NCI-H146 (cell line): Measurements from ENCODE around the gene LANCL2.
A peak's percentile ranks its signal among the peaks of the same experiment; 100 is the strongest.

ENCODE experiments used
- DNase-seq: peaks from one replicate; lab custom pipeline; 2025; lab: John Stamatoyannopoulos, UW

LANCL2 gene

DNA sequence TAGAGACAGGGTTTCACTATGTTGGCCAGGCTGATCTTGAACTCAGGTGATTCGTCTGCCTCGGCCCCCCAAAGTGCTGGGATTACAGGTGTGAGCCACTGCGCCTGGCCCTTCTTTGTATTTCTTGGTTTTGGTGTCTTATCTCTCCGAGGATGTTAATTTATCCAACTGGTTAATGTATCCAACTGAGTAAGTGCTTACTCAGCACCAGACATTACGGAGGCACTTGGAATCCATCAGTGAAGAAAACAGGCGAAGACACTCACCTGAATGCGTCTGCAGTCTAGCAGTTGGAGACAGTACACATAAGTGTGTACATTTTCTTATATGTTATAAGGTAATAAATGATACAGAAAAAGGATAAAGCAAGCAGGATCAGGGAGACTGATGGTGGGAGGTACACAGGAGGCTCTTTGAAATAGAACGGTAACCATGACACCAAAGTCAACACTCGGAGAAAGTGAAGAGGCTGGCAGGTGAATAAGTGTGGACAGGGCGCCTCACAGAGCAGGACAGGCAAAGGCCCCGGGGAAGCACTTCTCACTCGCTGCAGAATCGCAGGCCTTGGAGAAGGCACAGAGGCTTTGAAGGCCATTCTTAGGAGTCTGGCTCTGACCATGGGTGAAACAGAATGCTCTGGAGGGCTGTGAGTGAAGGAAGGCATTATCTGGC is 73.1 kb downstream of the LANCL2 start:
- peak; percentile 82 for DNase-seq

DNA sequence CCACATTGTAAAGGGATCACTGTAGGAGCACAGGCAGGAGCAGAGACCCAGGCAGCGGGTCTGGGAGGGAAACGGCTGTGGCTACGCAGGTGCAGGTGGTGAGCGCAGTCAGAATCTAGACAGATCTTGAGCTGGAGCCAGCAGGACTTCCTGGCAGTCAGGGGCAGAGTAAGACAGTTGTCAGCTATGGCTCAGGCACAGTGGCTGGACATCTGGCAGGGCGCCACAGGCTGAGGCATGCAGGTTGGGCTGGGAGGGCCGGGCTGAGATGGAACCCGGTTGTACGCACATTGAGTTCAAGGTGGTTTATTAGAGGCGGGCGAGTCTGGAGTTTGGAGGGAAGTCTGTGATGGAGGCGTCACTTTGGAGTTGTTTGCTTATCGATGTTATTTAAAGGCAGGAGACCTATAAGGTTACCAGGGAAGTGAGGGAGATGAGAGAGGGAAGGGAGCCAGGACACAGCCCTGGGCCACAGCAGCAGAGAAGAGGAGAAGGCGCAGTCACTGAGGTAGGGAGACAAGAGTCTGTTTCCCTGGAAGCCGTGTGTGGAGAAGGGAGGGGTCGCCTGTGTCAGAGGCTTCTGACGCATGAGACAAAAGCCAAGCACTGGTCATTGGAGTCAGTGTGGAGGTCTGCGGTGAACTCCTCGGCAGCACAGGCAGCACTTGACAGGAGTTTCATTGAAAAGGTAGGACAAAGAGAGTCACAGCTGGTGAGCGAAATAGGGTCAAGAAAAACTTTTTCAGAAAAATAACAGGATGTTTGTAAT is 73.8 kb downstream of the LANCL2 start:
- DNase-seq, result peak; percentile 78

DNA sequence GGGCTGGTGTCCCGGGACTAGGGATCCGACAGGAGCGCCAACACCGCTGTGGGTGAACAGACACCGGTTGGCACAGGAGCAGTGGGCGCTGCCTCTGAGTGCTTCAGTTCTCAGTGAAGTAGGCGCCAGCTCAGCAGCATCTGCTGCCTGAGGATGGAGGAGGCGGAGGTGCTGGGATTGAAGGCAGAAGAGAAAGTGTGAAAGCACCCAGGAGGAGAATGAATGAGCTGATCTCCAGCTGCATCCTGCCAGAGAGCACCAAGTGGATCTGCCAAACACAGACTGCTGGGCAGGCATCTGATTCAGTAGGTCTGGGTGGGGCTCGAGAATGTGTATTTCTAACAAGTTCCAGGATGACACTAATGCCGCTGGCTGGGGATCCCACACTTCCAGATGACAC is 74.5 kb downstream of the LANCL2 start:
- DNase-seq, result peak; percentile 18

DNA sequence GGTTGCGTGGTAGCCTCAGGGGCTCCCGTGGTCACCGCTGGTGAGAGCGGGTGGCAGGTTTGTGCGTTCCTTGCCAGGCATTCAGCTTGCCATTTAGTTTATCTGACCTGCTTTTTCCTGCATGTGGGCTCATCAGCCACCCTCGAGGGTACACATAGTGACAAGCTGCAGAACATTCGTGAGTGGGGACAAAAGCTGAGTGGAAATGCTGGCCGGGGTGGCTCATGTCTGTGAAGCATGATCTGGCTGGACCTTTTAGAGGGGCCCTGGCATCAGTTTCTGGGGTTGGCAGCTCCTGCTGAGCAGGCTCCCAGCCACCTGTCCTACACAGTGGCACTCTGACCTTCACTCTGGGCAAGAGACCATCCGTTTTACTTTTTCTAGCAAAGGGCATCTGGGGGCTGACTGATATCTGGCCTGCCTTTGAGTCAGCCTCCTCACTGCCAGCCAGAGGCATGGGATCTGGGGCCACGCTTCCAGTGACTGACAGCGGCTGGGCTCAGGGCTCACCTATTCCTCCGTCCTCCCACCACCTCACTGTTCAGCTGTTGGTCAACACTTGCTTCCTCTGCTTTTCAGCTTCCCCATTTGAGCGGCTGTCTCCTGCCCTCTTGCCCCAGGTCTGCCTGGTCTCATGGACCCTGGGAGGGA is 75.0 kb downstream of the LANCL2 start:
- DNase-seq, result no peak

DNA sequence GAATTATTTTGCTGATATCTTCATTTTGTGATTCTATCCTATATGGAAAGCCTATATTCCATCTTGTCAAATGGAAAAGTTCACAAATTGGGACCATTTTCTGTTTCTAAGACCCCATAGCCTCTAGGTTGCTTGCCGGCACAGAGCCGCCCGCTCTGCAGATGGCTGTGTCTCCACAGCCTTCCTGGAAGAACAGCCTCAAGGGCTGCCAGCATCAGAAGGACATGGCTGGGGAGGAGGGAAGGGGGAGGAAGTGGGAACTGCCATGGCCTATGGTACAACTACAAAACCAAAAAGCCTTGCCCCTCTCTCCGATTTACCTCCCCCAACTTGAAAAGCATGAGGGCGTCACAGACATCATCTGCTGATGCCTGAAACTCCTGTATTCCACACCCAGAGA is 75.9 kb downstream of the LANCL2 start:
- no peak for DNase-seq

DNA sequence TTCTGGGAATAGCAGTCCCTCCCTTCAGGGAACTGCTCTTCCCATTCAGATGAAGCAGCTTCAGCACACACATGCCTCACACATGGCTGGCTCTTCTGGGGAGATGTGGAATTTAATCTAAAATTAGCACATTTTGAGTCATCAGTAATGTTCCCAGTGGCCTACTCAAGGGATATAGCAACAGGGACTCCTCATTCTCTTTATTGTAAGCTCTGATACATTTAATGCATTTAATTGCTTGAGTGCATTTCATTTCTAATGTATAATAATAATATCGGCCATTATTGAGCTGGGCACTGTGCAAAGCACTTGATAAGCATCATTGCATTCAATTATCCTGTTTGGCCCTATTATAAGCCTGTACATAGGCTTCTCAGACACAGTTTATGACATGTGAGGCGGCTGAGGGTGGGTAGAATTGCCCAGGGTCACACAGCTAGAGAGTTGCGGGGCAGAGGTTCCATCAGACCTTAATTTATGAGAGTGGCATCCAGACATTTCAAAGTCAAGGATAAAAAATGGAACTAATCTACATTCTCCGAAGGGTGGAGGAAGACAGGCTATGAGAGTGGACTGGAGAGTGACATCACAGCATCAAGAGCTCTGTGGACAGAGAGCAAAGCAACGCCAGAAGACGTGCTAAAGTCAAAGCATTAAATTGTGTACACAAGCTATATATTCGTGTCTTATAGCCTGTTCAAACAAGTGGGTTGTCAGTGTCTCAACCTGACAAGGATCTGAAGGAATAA is 76.8 kb downstream of the LANCL2 start:
- DNase-seq, result no peak

DNA sequence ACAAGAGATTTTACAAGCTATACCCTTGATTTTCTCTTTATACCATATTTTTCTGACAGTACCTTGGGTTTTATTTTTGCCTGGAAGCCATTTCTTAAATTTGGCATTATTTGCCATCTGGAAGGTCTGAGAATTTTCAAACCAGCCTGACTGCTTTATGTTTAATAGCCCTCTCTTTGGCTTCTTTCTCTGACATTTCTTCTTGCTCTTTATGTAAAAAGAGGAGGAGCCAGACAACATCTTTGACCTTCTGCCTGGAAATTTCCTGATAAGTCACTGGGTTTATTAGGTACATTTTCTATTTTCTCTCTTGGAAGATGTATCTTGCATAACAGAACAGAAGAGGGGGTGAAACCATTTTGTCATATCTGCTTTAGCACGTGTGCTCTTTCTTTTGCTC is 79.6 kb downstream of the LANCL2 start:
- no peak for DNase-seq

DNA sequence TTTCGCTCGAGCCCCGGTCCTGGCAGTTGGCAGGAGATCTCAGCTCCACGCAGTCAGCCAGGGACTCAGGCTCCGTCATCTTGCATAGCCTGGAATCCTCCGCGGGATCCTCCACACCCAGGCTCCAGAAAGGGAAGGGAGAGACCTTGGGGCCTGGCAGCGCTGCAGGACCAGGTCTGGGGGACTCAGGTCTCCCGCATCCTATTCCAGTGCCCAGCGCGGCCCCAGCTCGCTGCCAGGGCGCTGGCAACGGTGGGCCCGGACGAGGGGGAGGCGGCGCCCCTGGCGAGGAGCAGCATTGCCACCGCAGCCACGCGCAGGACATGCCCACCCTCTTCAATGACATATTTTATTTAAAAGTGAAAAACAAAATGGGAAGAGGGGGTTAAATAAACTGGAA is 83.4 kb downstream of the LANCL2 start:
- DNase-seq, result no peak

DNA sequence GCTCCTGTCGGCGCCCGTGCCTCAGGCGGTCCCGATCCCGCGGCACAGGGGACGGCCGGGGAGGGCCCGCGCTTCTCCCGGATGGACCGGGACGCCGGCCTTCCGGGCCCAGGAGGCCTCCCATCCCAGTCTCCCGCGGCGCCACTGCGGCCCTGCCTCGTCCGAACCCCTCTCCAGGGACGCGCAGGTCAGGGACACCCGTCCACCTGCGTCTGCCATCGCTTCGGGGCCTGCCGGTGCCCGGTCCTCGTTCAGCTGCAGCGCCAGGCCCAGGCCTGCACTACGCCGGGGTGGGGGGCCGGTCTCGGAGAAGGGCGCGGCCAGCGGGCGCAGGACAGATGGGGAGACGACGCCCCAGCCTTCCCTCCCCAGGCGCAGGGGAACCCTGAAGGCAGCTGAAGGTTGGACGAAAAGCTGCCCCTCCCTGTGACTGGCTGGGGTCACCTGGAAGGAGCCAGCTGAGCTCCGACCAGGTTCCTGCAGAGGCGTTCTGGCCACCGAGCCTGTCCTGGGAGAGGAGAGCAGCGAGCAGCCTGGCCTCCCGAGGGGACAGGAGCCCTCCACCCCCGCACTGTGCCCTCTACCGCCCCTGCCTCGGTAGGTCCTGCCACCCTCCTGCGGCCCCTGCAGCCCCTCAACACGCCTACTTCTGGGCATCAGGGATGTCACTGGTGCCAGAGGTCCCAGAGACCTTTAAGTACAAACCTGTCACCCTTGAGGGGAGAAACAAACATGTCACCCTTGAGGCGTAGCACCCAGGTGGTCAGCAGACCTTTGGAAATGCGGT is 84.3 kb downstream of the LANCL2 start:
- no peak for DNase-seq

DNA sequence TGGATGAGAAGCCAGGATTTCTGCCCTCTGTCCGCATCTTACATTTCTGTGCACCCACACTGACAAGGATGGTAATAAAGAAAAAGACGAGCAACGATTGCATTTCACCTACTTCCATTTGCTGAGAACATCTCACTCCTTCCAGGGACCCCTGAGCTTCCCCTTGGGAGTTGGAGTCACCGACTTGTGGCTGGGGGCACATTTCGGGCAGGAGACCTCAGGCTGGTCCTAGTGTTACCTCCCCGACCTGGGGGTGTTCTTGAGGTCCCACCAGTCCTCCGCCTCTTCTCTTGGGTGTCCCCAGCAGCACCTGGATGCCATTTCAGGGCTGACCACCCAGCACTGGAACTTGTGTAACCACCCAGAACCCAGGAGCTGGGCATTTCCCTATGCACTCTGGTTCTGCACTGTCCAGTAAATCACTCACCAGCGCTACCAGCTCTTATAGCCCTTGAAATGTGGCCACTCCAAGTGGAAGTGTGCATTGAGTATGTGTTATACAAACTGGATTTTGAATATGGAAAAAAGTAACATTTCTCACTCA is 84.9 kb downstream of the LANCL2 start:
- no peak for DNase-seq

DNA sequence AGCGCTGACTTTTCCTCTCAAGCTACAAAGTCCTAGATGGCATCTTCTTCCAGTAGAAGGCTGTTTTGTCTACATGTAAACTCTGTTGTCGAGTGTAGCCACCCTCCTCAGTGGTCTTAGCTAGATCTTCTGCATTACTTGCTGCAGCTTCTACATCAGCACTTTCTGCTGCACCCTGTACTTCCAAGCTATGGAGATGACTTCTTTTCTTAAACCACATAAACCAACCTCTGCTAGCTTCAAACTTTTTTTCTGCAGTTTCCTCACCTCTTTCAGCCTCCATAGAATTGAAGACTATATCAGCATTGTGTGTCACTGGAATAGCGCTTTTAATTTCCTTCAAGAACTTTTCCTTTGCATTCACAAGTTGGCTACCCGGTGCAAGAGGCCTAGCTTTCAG is 87.8 kb downstream of the LANCL2 start:
- no peak for DNase-seq

DNA sequence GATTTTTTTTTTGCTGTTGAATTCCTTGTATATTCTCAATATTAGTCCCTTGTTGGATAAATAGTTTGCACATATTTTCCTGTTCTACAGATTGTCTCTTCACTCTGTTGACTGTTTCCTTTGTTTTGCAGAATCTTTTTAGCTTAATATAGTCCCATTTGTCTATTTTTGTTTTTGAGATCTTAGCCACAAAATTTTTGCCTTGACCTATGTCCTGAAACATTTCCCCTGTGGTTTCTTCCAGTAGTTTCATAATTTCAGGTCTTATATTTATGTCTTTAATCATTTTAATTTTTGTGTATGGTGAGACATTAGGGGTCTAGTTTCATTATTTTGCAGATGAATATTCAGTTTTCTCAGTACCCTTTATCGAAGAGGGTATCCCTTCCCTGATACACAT is 92.7 kb downstream of the LANCL2 start:
- no peak for DNase-seq

DNA sequence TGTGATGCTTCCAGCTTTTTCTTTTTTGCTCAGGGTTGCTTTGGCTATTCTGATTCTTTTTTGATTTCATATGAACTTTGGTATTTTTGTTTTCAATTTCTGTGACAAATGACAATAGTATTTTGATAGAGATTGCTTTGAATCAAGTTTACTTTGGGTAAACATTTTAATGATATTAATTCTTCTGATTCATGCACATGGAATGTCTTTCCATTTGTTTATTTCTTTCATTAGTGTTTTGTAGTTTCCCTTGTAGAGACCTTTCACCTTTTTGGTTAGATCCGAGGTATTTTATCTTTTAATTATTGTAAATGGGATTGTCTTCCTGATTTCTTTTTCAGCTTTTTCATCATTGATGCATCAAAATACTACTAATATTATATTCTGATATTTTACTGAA is 93.2 kb downstream of the LANCL2 start:
- no peak for DNase-seq

DNA sequence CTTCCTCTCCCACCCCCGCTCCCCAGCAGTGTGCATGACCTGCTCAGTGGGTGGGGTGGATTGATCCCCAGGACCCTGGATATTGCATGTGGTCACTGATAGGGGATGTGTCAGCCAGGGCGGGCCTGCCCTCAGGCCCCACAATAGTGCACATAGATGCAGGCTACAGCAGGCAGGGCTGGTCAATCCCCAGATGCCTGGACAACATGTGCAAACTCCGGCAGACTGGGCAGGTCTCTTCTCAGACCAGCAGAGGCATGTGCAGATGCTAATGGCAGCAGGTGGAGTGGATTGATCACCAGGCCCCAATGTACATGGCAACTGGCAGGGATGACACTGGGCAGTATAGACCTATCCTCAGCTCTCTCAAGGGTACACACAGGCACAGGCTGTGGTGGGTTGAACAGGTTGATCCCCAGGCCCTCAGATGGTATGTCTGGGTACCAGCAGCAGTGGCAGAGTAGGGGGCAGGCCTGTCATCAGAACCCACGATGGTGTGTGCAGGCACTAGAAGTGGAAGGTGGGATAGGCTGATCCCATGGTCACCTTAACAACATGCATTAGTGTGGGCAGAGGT is 98.6 kb downstream of the LANCL2 start:
- no peak for DNase-seq

DNA sequence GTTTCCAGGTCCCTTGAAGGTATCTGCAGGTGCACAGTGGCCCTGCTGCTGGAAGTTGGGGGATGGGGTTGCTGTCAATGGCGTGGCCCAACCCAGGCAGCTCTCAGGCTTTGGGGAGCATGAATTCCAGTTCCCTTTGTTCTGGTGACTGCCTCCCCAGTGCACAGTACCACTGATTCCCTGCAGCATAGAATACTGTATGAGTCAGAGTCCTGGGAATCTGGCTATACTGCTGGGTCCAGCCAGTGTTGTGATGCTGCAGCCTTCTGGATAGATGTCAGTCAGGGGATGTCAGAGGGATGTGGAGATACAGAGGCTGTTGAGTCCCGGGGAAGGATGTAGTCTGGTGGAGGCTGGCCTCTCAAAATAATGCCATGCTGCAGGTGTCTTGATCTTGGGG is 99.3 kb downstream of the LANCL2 start:
- DNase-seq, result no peak

DNA sequence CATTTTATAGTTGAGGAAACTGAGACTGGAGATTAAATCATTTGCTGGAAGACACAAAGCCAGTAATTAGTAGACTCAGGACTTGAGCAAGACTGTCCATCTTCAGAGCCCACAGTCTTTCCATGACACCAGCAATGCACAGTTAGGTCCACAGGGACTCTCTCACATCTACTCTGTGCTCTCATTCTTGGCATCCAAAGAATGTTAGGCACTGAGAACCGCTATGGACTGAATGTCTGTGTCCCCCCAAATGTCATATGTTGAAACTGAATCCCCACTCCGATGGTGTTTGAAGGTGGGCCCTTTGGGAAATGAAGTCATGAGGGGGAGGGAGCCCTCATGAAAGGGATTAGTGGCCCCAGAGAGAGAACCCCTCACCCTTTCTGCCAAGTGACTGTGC is 100.6 kb downstream of the LANCL2 start:
- no peak for DNase-seq

DNA sequence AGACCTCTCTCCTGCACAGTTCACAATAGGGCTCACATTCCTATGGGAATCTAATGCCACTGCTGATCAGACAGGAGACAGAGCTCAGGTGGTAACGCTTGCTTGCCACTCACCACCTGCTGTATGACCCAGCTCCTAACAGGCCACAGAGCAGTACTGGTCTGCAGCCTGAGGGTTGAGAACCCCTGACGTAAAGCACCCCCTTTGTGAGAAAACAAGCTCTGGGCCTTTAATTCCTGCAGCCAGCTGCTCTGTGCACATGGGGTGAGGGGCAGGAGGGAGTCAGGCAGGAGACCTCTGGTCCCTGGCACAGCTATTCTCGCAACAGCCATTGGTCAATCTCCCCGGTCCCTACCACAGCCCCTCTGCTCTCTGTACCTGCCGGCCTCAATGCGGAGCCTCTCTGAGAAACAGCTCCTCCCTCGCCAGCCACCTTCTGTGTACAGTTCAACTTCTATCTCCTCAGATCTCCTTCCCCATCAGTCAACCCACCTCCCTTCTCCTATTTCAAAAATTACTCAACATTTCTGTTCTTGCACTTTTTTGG is 102.0 kb downstream of the LANCL2 start:
- DNase-seq, result no peak

DNA sequence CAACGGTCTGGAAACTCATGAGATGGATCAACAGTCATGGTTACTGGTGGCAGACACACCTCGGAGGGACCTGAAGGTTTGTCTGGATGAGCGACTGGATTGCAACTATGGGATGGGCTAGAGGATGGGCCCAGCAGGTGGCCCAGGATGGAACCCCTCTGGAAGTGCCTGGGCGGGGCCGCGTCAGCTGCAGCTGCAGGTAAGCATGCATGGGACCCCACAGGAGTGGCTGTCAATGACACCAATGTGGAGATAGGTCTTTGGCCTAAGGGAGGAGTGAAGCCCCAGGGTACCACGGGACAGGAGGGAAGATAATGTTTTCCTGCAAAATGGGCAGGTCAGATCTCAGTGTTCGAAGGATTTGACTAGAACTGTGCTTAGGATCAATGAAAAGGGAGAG is 103.4 kb downstream of the LANCL2 start:
- no peak for DNase-seq

DNA sequence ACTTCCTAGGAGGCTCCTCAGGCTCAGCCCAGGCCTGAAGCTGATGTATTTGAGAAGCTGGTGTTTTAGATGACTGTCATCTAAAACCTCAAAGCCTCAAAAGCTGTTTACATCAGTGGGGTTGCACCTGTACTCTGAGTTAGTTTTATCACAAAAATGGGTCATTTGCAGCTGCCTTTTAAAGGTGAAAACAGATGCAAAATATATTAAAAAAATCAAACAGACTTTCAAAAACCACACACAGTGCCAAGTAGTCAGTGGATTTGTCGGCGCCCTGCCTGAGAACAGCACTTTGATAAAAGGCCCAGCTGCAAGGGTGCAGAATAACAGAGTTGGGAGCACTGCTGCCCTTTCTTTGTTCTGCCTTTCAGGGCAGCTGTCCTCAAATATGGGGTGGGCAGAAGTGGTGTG is 104.1 kb downstream of the LANCL2 start:
- DNase-seq, result peak; percentile 5

DNA sequence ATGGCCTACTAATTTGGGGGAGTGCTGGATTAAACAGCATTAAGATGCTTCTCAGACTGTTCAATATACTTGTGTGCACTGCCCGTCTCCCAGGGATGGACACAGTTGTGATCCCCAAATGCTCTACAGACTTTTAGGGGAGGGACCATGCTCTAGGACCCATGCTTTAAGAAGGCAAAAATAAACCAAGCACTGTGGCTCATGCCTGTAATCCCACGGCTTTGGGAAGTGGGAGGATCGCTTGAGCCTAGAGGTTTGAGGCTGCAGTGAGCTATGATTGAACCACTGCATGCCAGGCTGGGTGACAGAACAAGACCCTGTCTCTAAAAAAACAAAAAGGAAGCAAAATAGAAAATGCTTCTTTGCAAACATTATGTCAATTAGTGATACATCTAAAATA is 104.6 kb downstream of the LANCL2 start:
- no peak for DNase-seq

DNA sequence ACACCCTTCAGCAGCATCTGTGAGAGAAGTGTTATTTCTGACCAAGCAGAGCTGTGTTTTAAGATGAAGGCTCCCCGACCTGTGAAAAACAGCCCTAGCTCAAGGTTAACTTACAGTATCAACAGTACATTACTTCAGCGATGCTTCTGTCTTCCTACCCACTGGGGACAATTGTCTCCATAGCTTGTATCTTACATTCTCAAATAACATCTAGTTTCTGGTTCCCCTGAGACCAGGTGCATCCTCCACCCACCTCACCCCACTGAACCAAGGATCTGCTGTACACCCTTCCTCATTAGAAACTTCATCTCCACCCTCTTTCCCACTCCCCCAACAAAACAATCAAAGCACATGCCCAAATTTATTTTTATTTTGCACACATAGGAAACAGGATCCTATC is 105.1 kb downstream of the LANCL2 start:
- no peak for DNase-seq
